ENCODE results near the gene CEP83. TPM values are rescaled to one million over a fixed set of nuclear protein-coding genes. Genes with fewer than 3 reads are reported as not detected.

Gene CEP83
- total RNA-seq, 4 donors from 2014 or later, result 12.3 to 23.5 (median 18.4) TPM

DNA sequence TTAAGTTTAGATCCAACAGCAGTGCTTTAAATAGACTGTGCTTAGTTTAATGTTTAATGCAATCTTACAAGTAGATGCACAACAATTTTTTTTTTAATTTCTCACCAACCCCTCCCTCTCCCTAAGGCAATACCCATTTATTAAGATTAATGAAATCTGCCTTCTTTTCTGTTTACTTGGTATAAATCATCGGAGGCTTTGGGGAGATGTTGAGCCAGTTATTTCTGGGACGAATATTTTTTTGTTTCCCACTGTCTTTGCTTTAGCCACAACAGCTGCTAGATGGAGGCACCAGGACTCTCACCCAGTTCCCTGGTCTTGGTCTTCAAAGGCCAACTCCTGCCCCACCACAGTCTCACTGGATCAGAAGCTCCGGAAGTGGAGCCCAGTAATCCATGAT is 197.9 kb downstream of the CEP83 start:
- TF ChIP-seq, protein P1, sequence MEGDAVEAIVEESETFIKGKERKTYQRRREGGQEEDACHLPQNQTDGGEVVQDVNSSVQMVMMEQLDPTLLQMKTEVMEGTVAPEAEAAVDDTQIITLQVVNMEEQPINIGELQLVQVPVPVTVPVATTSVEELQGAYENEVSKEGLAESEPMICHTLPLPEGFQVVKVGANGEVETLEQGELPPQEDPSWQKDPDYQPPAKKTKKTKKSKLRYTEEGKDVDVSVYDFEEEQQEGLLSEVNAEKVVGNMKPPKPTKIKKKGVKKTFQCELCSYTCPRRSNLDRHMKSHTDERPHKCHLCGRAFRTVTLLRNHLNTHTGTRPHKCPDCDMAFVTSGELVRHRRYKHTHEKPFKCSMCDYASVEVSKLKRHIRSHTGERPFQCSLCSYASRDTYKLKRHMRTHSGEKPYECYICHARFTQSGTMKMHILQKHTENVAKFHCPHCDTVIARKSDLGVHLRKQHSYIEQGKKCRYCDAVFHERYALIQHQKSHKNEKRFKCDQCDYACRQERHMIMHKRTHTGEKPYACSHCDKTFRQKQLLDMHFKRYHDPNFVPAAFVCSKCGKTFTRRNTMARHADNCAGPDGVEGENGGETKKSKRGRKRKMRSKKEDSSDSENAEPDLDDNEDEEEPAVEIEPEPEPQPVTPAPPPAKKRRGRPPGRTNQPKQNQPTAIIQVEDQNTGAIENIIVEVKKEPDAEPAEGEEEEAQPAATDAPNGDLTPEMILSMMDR (IDR thresholded peaks at IDR 0.05; ENCODE audit: low read depth), result no peak

DNA sequence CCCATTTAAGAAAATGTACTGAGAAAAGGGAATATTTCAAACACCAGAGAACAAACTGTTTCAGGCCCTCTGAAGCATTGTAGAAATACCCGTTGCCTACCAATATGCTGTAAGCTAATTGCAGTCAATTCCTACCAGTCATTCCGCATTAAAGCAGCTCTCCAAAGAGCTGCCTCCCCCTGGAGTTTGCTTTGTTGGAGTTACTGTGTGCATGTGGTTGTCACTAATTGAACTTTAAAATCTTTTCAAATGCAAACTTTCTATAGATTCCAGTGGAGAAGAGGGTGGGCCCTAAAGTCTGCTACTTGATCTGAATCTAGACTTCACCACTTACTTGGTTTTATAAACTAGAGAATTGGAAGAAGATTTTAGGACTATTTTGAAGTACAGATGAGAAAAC is 198.5 kb downstream of the CEP83 start:
- TF ChIP-seq, protein P1 (IDR thresholded peaks at IDR 0.05; ENCODE audit: low read depth), result no peak

DNA sequence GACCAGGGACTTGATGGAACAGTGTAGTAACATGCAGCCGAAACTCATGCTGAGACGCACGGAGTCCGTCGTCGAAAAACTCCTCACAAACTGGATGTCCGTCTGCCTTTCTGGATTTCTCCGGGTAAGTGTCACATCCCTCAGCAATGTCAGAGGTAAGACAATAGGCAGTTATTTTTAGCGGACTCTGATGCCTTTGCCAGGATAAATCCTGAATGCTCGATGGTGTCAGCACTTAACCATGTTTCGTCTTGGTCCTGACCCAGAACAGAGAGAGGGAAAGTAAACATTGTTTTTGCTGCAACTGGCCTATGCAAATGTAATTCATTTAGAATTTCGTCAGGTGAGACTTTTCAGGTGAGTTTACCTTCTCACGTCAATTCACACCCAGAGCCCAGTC is 198.9 kb downstream of the CEP83 start:
- TF ChIP-seq, protein P1 (IDR thresholded peaks at IDR 0.05; ENCODE audit: low read depth), result no peak

DNA sequence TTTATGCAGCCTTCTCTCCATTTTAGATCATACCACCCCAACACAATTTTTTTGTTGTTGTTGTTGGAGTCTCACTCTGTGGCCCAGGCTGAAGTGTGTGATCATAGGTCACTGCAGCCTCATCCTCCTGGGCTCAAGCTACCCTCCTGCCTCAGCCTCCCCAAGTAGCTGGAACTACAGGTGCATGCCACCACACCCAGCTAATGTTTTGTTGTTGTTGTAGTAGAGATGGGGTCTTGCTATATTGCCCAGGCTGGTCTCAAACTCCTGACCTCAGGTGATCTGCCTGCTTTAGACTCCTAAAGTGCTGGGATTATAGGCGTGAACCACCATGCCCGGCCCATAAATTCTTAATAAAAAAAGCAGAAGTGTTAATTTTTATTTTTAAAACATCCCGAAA is 199.7 kb downstream of the CEP83 start:
- TF ChIP-seq, protein P1 (IDR thresholded peaks at IDR 0.05; ENCODE audit: low read depth), result no peak

DNA sequence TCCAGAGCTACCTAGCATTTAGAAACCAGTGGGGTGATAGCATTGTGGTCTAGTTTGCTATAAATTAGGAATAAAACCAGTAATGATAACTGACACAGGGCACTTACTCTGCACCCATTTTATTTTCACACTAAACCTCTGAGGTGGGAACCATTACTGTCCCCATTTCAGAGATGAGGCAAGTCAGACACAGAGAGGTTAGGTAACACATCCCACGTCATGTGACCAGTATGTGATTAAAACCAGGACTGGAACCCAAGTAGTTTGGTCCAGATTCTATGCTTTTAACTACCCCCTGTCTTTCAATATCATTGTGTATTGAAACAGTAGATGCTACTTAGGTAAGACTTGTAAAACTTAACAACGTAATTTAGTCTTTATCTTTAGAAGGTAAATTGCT is 201.1 kb downstream of the CEP83 start:
- TF ChIP-seq, protein P1 (IDR thresholded peaks at IDR 0.05; ENCODE audit: low read depth), result no peak

Other genes starting within 250 kb of the CEP83 start
- gene TMCC3, start 190.7 kb upstream of the CEP83 start, total RNA-seq, result 10 to 100 TPM in 3 of 4 donors, 1 to 10 TPM in 1; 9.9 to 44.8 (median 17.2) TPM